ENCODE results near the gene TMTC2. TPM values are rescaled to one million over a fixed set of nuclear protein-coding genes. Genes with fewer than 3 reads are reported as not detected.

The TMTC2 gene
- total and polyA plus RNA-seq, 2 donors (not counting 1 experiment from before 2014, with no cell fraction given): 2.4 to 3.2 TPM

GRCh38 chr12:83077041-83077440 lies 390.3 kb downstream of the TMTC2 start:
- Histone ChIP-seq H3K4me1 (ENCODE audit: control insufficient read depth in 2 of 2, insufficient read depth in 2 of 2, low read length in 2 of 2) (no peaks in the 10 kb centered on the region), H3K27ac (ENCODE audit: low read length in 2 of 2) (no peak overlapping the region), H3K27me3 (replicated peaks in 1 of 4; ENCODE audit: control extremely low read depth in 1 of 4, control insufficient read depth in 3 of 4, insufficient read depth in 4 of 4, low read length in 3 of 4) (no peaks in the 10 kb centered on the region), H3K9me3 (ENCODE audit: control extremely low read depth in 1 of 3, control insufficient read depth in 2 of 3, insufficient read depth in 1 of 3, low read length in 2 of 3) (peaks cover 0 to 8% (median 0%) of the 10 kb centered on the region in 3 donors), H3K36me3 (replicated peaks in 1 of 2; ENCODE audit: control extremely low read depth in 1 of 2, control insufficient read depth in 1 of 2, extremely low read depth in 1 of 2, insufficient read depth in 2 of 2, low read length in 1 of 2) (no peaks in the 10 kb centered on the region), H3K4me2 (replicated peaks; ENCODE audit: low read depth, low read length, poor library complexity, severe bottlenecking) (no peak overlapping the region), H3K4me3 (ENCODE audit: control extremely low read depth in 1 of 5, extremely low read depth in 1 of 5, insufficient read depth in 1 of 5, low read depth in 2 of 5, low read length in 4 of 5) (no peak overlapping the region), H3K79me2 (ENCODE audit: control insufficient read depth, insufficient read depth, low read length) (no peaks in the 10 kb centered on the region), H2AFZ (ENCODE audit: insufficient read depth, low read depth, low read length, poor library complexity, severe bottlenecking) (no peak overlapping the region), H3K9ac (ENCODE audit: low read length) (no peak overlapping the region), H4K20me1 (ENCODE audit: control insufficient read depth, insufficient read depth, low read length, poor library complexity, severe bottlenecking) (no peaks in the 10 kb centered on the region)
- no peak overlapping the region for H3K27ac Mint-ChIP-seq
- no peak overlapping the region for H3K4me3 Mint-ChIP-seq
- intact Hi-C loops (cut with micrococcal nuclease): no loop called here
- DNase-seq (no peak), ATAC-seq (ENCODE audit: low read depth) (no peak)
- ChIA-PET CTCF (no interaction called here), POLR2A (no interaction called here)
- TF ChIP-seq CTCF (IDR thresholded peaks at IDR 0.05): no peak
- TF ChIP-seq EZH2 (IDR thresholded peaks at IDR 0.05; ENCODE audit: borderline replicate concordance, insufficient read depth, low read depth, low read length, poor library complexity, severe bottlenecking): no peak
- no peaks in the 10 kb centered on the region for H3K9me3 Mint-ChIP-seq (ENCODE audit: insufficient read depth)
- H3K27me3 Mint-ChIP-seq: no peaks in the 10 kb centered on the region
- WGBS (ENCODE audit: insufficient coverage): 97% methylated on average over 3 of the region's 6 CpGs
- no peaks in the 10 kb centered on the region for H3K4me1 Mint-ChIP-seq

GRCh38 chr12:83082690-83083276 lies 396.1 kb downstream of the TMTC2 start:
- Histone ChIP-seq H4K20me1 (ENCODE audit: control insufficient read depth, insufficient read depth, low read length, poor library complexity, severe bottlenecking) (no peaks in the 10 kb centered on the region), H3K27me3 (replicated peaks in 1 of 4; ENCODE audit: control extremely low read depth in 1 of 4, control insufficient read depth in 3 of 4, insufficient read depth in 4 of 4, low read length in 3 of 4) (no peaks in the 10 kb centered on the region), H3K4me3 (ENCODE audit: control extremely low read depth in 1 of 5, extremely low read depth in 1 of 5, insufficient read depth in 1 of 5, low read depth in 2 of 5, low read length in 4 of 5) (no peak overlapping the region), H3K36me3 (replicated peaks in 1 of 2; ENCODE audit: control extremely low read depth in 1 of 2, control insufficient read depth in 1 of 2, extremely low read depth in 1 of 2, insufficient read depth in 2 of 2, low read length in 1 of 2) (no peaks in the 10 kb centered on the region), H3K4me2 (replicated peaks; ENCODE audit: low read depth, low read length, poor library complexity, severe bottlenecking) (no peak overlapping the region), H3K79me2 (ENCODE audit: control insufficient read depth, insufficient read depth, low read length) (no peaks in the 10 kb centered on the region), H3K9me3 (ENCODE audit: control extremely low read depth in 1 of 3, control insufficient read depth in 2 of 3, insufficient read depth in 1 of 3, low read length in 2 of 3) (no peaks in the 10 kb centered on the region), H3K27ac (ENCODE audit: low read length in 2 of 2) (no peak overlapping the region), H2AFZ (ENCODE audit: insufficient read depth, low read depth, low read length, poor library complexity, severe bottlenecking) (no peak overlapping the region), H3K4me1 (ENCODE audit: control insufficient read depth in 2 of 2, insufficient read depth in 2 of 2, low read length in 2 of 2) (no peaks in the 10 kb centered on the region), H3K9ac (ENCODE audit: low read length) (no peak overlapping the region)
- ATAC-seq (ENCODE audit: low read depth) (no peak), DNase-seq (no peak)
- Mint-ChIP-seq H3K27ac (no peak overlapping the region), H3K4me1 (no peaks in the 10 kb centered on the region), H3K27me3 (no peaks in the 10 kb centered on the region), H3K4me3 (no peak overlapping the region), H3K9me3 (ENCODE audit: insufficient read depth) (no peaks in the 10 kb centered on the region)
- no peak for TF ChIP-seq CTCF (IDR thresholded peaks at IDR 0.05)
- no peak for TF ChIP-seq EZH2 (IDR thresholded peaks at IDR 0.05; ENCODE audit: borderline replicate concordance, insufficient read depth, low read depth, low read length, poor library complexity, severe bottlenecking)
- intact Hi-C loops (cut with micrococcal nuclease): no loop called here
- WGBS (ENCODE audit: insufficient coverage): 87% methylated on average over 3 of the region's 5 CpGs
- CTCF ChIA-PET: no interaction called here
- POLR2A ChIA-PET: no interaction called here

All from B cell (primary cell).